ENCODE results near the gene BNC2.
A peak's percentile ranks its signal among the peaks of the same experiment; 100 is the strongest.

Gene BNC2

DNA sequence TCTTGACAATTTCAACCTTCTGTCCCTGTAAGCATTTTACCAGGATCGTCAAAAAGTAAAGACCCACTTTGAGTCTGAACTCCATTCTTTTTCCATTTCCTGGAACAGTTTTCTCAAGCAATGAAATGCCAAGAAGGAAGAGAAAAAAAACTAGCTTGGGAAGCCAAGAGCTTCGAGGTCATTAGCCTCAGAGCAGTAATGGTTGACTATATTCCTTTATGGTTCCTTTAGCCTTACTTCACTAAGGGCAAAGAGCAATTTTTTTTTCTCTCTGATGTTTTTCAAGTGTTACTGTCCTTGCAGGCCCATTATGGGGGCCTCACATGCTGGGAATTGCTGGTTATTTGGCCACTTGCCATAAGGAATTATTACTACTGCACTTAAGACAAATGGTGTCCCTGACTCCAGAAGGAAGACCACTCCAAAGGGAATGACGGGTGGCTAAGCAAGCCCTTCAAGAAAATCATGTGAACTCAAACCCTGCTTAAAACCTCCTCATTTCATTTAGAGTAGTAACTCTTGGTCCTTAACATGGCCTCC, 37.1 kb downstream of the BNC2 start:
- Histone ChIP-seq H3K4me3 (ENCODE audit: low read depth, low read length) (no peak overlapping the region), H3K27me3 (replicated peaks) (no peaks in the 10 kb centered on the region), H3K27ac (no peak overlapping the region), H3K36me3 (replicated peaks) (no peaks in the 10 kb centered on the region)
- TF ChIP-seq, protein P1, sequence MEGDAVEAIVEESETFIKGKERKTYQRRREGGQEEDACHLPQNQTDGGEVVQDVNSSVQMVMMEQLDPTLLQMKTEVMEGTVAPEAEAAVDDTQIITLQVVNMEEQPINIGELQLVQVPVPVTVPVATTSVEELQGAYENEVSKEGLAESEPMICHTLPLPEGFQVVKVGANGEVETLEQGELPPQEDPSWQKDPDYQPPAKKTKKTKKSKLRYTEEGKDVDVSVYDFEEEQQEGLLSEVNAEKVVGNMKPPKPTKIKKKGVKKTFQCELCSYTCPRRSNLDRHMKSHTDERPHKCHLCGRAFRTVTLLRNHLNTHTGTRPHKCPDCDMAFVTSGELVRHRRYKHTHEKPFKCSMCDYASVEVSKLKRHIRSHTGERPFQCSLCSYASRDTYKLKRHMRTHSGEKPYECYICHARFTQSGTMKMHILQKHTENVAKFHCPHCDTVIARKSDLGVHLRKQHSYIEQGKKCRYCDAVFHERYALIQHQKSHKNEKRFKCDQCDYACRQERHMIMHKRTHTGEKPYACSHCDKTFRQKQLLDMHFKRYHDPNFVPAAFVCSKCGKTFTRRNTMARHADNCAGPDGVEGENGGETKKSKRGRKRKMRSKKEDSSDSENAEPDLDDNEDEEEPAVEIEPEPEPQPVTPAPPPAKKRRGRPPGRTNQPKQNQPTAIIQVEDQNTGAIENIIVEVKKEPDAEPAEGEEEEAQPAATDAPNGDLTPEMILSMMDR (IDR thresholded peaks at IDR 0.05; ENCODE audit: low read depth, low read length, missing control alignments) = no peak
- in situ Hi-C loops (cut with HindIII; ENCODE audit: low pct_ligation_motif_present, low sequenced_read_pairs) = no loop called here
- no peak for DNase-seq

DNA sequence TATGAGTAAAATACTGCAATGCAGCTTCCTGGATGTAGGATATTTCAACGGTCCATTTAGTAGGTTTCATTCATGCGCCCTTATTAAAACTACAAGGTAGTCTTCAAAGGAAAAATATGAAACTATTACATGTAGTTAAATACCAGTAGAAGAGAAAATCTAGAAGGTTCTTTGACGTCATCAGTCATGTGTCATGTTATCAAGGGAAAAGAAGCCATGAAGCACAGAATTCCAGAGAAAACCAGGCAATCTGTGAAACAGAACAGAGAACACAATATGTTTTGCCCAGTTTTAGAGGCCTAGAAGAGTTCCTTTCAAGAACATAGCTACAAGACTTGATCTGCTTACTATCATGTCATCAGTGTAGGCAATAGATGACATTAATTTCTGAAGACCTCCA, 38.4 kb downstream of the BNC2 start:
- H3K27ac ChIP-seq = no peak overlapping the region
- no peak for DNase-seq
- in situ Hi-C loops (cut with HindIII; ENCODE audit: low pct_ligation_motif_present, low sequenced_read_pairs) = no loop called here
- no peaks in the 10 kb centered on the region for H3K36me3 ChIP-seq (replicated peaks)
- no peaks in the 10 kb centered on the region for H3K27me3 ChIP-seq (replicated peaks)
- H3K4me3 ChIP-seq (ENCODE audit: low read depth, low read length) = no peak overlapping the region
- TF ChIP-seq, protein P1 (IDR thresholded peaks at IDR 0.05; ENCODE audit: low read depth, low read length, missing control alignments) = no peak

DNA sequence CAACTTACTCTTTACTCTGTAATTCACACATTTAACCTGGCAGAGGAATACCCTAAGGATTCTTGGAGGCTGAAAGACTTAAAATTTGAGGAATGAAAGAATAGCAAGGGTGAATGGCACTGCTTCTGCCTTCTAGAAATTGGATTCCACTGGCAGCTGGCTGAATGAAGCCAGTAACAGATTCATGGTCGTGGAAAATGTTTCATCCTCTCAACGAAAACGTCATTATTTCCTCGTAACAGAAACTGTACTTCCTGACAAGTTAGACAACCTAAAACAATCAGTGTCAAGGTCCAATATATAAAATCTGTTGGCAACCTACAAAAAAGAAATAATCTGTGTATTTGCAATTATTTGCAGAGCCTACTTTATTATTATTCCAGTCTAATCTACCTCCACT, 39.7 kb downstream of the BNC2 start:
- no peak for DNase-seq
- no peak overlapping the region for H3K27ac ChIP-seq
- TF ChIP-seq, protein P1 (IDR thresholded peaks at IDR 0.05; ENCODE audit: low read depth, low read length, missing control alignments) = no peak
- no peaks in the 10 kb centered on the region for H3K36me3 ChIP-seq (replicated peaks)
- H3K27me3 ChIP-seq (replicated peaks) = no peaks in the 10 kb centered on the region
- H3K4me3 ChIP-seq (ENCODE audit: low read depth, low read length) = no peak overlapping the region
- in situ Hi-C loops (cut with HindIII; ENCODE audit: low pct_ligation_motif_present, low sequenced_read_pairs) = no loop called here

- TF ChIP-seq, protein P1 (IDR thresholded peaks at IDR 0.05; ENCODE audit: low read depth, low read length, missing control alignments) = no peak
- H3K36me3 ChIP-seq (replicated peaks) = no peaks in the 10 kb centered on the region
- peak; percentile 18 for DNase-seq
- no peaks in the 10 kb centered on the region for H3K27me3 ChIP-seq (replicated peaks)
- no peak overlapping the region for H3K27ac ChIP-seq
- in situ Hi-C loops (cut with HindIII; ENCODE audit: low pct_ligation_motif_present, low sequenced_read_pairs) = no loop called here
- H3K4me3 ChIP-seq (ENCODE audit: low read depth, low read length) = no peak overlapping the region
Observed at GRCh38 chr9:16828340-16829281, 41.9 kb downstream of the BNC2 start.

- Histone ChIP-seq H3K27ac (peak overlapping the region; percentile 37), H3K27me3 (replicated peaks) (no peaks in the 10 kb centered on the region), H3K36me3 (replicated peaks) (no peaks in the 10 kb centered on the region), H3K4me3 (ENCODE audit: low read depth, low read length) (no peak overlapping the region)
- in situ Hi-C loops (cut with HindIII; ENCODE audit: low pct_ligation_motif_present, low sequenced_read_pairs) = no loop called here
- TF ChIP-seq, protein P1 (IDR thresholded peaks at IDR 0.05; ENCODE audit: low read depth, low read length, missing control alignments) = no peak
- DNase-seq = peak; percentile 72
Observed at GRCh38 chr9:16825971-16826625, 44.4 kb downstream of the BNC2 start.
